ENCODE measurements around the gene ILKAP. TPM values are rescaled to one million over a fixed set of nuclear protein-coding genes. Genes with fewer than 3 reads are reported as not detected.

ILKAP gene
- total and polyA plus RNA-seq, 2 donors (not counting 1 experiment from before 2014, with no cell fraction given): 27.9 to 31.3 TPM

DNA sequence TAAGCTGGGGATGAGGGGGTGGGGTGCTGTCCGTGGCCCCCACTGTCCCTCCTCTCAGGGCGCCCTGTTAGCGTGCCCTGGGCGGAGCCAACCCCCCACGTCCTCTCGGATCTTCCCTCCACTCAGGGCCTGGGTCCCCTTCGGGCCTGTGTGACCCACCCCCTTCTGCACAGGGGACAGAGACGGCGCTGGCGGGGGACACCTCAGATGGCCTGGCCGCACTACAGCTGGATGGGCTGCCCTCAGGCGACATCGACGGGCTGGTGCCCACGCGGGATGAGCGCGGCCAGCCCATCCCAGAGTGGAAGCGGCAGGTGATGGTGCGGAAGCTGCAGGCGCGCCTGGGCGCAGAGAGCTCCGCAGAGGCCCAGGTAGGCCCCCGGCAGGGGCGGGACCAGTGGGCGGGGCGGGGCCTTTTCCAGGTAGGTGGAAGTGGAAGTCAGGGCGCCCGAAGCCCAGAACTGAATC, 74.9 kb downstream of the ILKAP start:
- H3K27ac ChIP-seq (ENCODE audit: insufficient read depth, low read length): no peak overlapping the region
- no peak overlapping the region for H3K9ac ChIP-seq (ENCODE audit: insufficient read depth, low read length)
- no peaks in the 10 kb centered on the region for H4K20me1 ChIP-seq (ENCODE audit: control insufficient read depth, extremely low read depth, insufficient read depth, low read length)
- H3K4me2 ChIP-seq (ENCODE audit: extremely low read depth, insufficient read depth, low read length): no peak overlapping the region
- H3K36me3 ChIP-seq (ENCODE audit: control insufficient read depth, insufficient read depth, low read length): no peaks in the 10 kb centered on the region
- H3K9me3 ChIP-seq (ENCODE audit: control insufficient read depth, insufficient read depth, low read depth, low read length): no peaks in the 10 kb centered on the region
- H3K27me3 ChIP-seq (ENCODE audit: control insufficient read depth, insufficient read depth, low read length): no peaks in the 10 kb centered on the region
- H3K79me2 ChIP-seq (ENCODE audit: control insufficient read depth, insufficient read depth, low read length): no peaks in the 10 kb centered on the region
- H3K4me1 ChIP-seq (ENCODE audit: control insufficient read depth, extremely low read depth, insufficient read depth, low read length): peaks cover 4% of the 10 kb centered on the region
- no peak for DNase-seq (ENCODE audit: low read depth in 2 of 2)
- TF ChIP-seq, protein P1, sequence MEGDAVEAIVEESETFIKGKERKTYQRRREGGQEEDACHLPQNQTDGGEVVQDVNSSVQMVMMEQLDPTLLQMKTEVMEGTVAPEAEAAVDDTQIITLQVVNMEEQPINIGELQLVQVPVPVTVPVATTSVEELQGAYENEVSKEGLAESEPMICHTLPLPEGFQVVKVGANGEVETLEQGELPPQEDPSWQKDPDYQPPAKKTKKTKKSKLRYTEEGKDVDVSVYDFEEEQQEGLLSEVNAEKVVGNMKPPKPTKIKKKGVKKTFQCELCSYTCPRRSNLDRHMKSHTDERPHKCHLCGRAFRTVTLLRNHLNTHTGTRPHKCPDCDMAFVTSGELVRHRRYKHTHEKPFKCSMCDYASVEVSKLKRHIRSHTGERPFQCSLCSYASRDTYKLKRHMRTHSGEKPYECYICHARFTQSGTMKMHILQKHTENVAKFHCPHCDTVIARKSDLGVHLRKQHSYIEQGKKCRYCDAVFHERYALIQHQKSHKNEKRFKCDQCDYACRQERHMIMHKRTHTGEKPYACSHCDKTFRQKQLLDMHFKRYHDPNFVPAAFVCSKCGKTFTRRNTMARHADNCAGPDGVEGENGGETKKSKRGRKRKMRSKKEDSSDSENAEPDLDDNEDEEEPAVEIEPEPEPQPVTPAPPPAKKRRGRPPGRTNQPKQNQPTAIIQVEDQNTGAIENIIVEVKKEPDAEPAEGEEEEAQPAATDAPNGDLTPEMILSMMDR (conservative IDR thresholded peaks at IDR 0.05 in 1 of 2, IDR thresholded peaks at IDR 0.05 in 1 of 2; ENCODE audit: low read depth in 1 of 2, low read length in 2 of 2): no peak
- TF ChIP-seq EZH2 (IDR thresholded peaks at IDR 0.05; ENCODE audit: low read length, missing control alignments): no peak
- no peak overlapping the region for H2AFZ ChIP-seq (ENCODE audit: low read length)
- no peak overlapping the region for H3K4me3 ChIP-seq (replicated peaks in 1 of 4; ENCODE audit: control extremely low read depth in 1 of 4, insufficient read depth in 1 of 4, low read depth in 3 of 4, low read length in 4 of 4)

DNA sequence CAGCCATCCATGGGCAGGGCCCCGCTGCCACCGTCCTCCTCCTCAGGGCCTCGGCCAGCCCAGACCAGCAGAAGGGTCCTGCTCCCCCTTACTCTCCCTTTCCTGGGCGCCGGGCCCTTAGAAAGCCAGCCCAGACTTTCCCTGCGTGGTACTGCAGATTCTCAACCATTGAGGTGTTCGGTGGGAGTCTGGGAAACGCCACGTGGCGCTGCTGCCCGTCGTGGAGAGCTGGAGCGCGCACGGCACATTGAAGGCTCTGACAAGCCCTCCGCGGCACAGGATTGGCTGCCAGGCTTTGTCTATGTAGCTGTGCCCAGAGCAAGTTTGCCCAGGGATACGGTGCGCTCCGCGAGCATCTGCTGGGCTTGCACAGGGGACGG, 75.4 kb downstream of the ILKAP start:
- Histone ChIP-seq H3K4me2 (ENCODE audit: extremely low read depth, insufficient read depth, low read length) (no peak overlapping the region), H3K9ac (ENCODE audit: insufficient read depth, low read length) (no peak overlapping the region), H3K79me2 (ENCODE audit: control insufficient read depth, insufficient read depth, low read length) (no peaks in the 10 kb centered on the region), H3K9me3 (ENCODE audit: control insufficient read depth, insufficient read depth, low read depth, low read length) (no peaks in the 10 kb centered on the region), H3K4me3 (replicated peaks in 1 of 4; ENCODE audit: control extremely low read depth in 1 of 4, insufficient read depth in 1 of 4, low read depth in 3 of 4, low read length in 4 of 4) (peak overlapping the region in 1 of 4 experiments; percentile 39), H3K4me1 (ENCODE audit: control insufficient read depth, extremely low read depth, insufficient read depth, low read length) (peaks cover 4% of the 10 kb centered on the region), H4K20me1 (ENCODE audit: control insufficient read depth, extremely low read depth, insufficient read depth, low read length) (no peaks in the 10 kb centered on the region), H3K27ac (ENCODE audit: insufficient read depth, low read length) (no peak overlapping the region), H3K27me3 (ENCODE audit: control insufficient read depth, insufficient read depth, low read length) (no peaks in the 10 kb centered on the region), H3K36me3 (ENCODE audit: control insufficient read depth, insufficient read depth, low read length) (no peaks in the 10 kb centered on the region), H2AFZ (ENCODE audit: low read length) (no peak overlapping the region)
- no peak for TF ChIP-seq EZH2 (IDR thresholded peaks at IDR 0.05; ENCODE audit: low read length, missing control alignments)
- TF ChIP-seq, protein P1 (conservative IDR thresholded peaks at IDR 0.05 in 1 of 2, IDR thresholded peaks at IDR 0.05 in 1 of 2; ENCODE audit: low read depth in 1 of 2, low read length in 2 of 2): no peak
- no peak for DNase-seq (ENCODE audit: low read depth in 2 of 2)

DNA sequence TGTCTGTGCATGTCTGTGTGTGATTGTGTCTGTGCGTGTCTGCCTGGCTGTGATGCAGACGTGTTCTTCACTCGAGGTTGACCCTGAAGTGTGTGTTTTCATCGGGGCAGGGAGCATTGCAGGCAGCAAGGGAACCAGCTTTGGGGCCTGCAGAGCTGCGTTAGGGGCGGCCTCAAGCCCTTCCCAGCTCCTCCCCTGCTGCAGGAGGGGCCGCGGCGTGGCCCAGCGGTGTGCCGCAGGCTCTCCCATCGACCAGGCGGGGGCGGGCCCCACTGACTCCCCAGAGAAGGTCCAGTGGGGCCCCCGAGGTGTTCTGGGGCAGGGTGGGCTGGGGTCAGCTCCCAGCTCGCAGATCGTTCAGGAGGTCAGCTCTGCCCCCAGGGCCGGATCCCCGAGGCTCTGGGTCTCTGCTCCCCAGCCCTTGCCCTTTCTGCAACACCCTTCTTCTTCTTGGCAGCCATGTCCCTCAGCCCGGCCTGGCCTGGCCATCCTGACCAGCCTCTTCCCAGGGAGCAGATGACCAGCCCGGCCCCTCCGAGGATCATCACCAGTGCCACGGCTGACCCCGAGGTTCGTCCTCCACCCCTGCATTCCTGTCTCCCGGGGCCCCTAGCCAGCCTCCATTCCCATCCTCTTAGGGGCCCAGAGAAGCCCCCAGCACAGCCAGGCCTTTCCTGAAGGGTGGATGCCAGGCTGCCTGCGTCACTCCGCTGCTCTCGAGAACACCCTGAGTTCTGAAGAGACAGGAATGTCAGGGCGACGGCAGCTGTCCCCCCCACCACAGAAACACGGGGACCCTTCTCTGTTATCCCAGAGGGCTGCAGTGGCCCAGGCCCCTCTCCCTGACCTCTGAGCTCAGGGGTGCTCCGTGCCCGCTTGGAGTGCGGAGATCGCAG, 76.1 kb downstream of the ILKAP start:
- Histone ChIP-seq H3K79me2 (ENCODE audit: control insufficient read depth, insufficient read depth, low read length) (no peaks in the 10 kb centered on the region), H2AFZ (ENCODE audit: low read length) (peak overlapping the region; percentile 96), H3K9me3 (ENCODE audit: control insufficient read depth, insufficient read depth, low read depth, low read length) (no peaks in the 10 kb centered on the region), H3K9ac (ENCODE audit: insufficient read depth, low read length) (peak overlapping the region; percentile 13), H3K27ac (ENCODE audit: insufficient read depth, low read length) (no peak overlapping the region), H3K27me3 (ENCODE audit: control insufficient read depth, insufficient read depth, low read length) (no peaks in the 10 kb centered on the region), H3K4me2 (ENCODE audit: extremely low read depth, insufficient read depth, low read length) (peak overlapping the region; percentile 48), H3K4me1 (ENCODE audit: control insufficient read depth, extremely low read depth, insufficient read depth, low read length) (peaks cover 4% of the 10 kb centered on the region), H4K20me1 (ENCODE audit: control insufficient read depth, extremely low read depth, insufficient read depth, low read length) (no peaks in the 10 kb centered on the region), H3K36me3 (ENCODE audit: control insufficient read depth, insufficient read depth, low read length) (no peaks in the 10 kb centered on the region), H3K4me3 (replicated peaks in 1 of 4; ENCODE audit: control extremely low read depth in 1 of 4, insufficient read depth in 1 of 4, low read depth in 3 of 4, low read length in 4 of 4) (peak overlapping the region in 2 of 4 experiments; percentile 7 to 39)
- TF ChIP-seq EZH2 (IDR thresholded peaks at IDR 0.05; ENCODE audit: low read length, missing control alignments): no peak
- TF ChIP-seq, protein P1 (conservative IDR thresholded peaks at IDR 0.05 in 1 of 2, IDR thresholded peaks at IDR 0.05 in 1 of 2; ENCODE audit: low read depth in 1 of 2, low read length in 2 of 2): peak in 1 of 2 donors; percentile 23
- DNase-seq (ENCODE audit: low read depth in 2 of 2): peak; percentile 22 to 81

Data from fibroblast of lung (primary cell).